Chondrocyte (in vitro differentiated cells): ENCODE measurements around the gene FASTK. TPM values are rescaled to one million over a fixed set of nuclear protein-coding genes. Genes with fewer than 3 reads are reported as not detected.
A peak's percentile ranks its signal among the peaks of the same experiment; 100 is the strongest.
"Not testable (repeated sequence)": the region's sequence is repeated elsewhere in the genome, so short reads cannot be mapped to it uniquely, and the experiment has no call there.

Experiments
- DNase-seq: peaks from one replicate; pipeline ENCODE4 v3.0.0; 2021; ENCODE audit warnings: mixed read lengths, low spot score
- H3K27ac Mint-ChIP-seq: one replicate; pipeline ENCODE4 v1.8.0; 2021; ENCODE audit warnings: mild to moderate bottlenecking, moderate library complexity, mixed read lengths; ENCODE audit not compliant: unreplicated experiment
- H3K27me3 Mint-ChIP-seq: 2 replicates; pipeline ENCODE4 v1.8.0; 2021; ENCODE audit warnings: low read depth, mixed read lengths
- H3K36me3 Mint-ChIP-seq: 2 replicates; pipeline ENCODE4 v1.8.0; 2021; ENCODE audit warnings: low read depth, mixed read lengths
- H3K4me1 Mint-ChIP-seq: 2 replicates; pipeline ENCODE4 v1.8.0; 2021; ENCODE audit warnings: low read depth, mild to moderate bottlenecking, mixed read lengths
- H3K4me3 Mint-ChIP-seq: one replicate; pipeline ENCODE4 v1.8.0; 2021; ENCODE audit warnings: mild to moderate bottlenecking, moderate library complexity, mixed read lengths; ENCODE audit not compliant: unreplicated experiment
- H3K9me3 Mint-ChIP-seq: 2 replicates; pipeline ENCODE4 v1.8.0; 2021; ENCODE audit warnings: low read depth, mixed read lengths
- total RNA-seq: library from RNA; stranded (reverse); gene quantifications from 3 replicates; pipeline ENCODE4 v1.2.1, GENCODE V29; 2021
- TF ChIP-seq, protein P1 (sequence below): fragments of 200-600 bp; sonication (generic); IDR thresholded peaks from 2 replicates; pipeline ENCODE4 v1.5.0; 2021; ENCODE audit warnings: antibody characterized with exemption, mild to moderate bottlenecking, moderate library complexity

Gene FASTK
- total RNA-seq, 1 donor from 2014 or later = 83.8 TPM

GRCh38 chr7:151031011-151031410 is 49.6 kb downstream of the FASTK start:
- Mint-ChIP-seq H3K27ac (no peak overlapping the region), H3K36me3 (peaks cover 5% of the 10 kb centered on the region), H3K27me3 (no peaks in the 10 kb centered on the region), H3K4me3 (no peak overlapping the region), H3K4me1 (peaks cover 21% of the 10 kb centered on the region), H3K9me3 (no peaks in the 10 kb centered on the region)
- DNase-seq = no peak
- TF ChIP-seq, protein P1, sequence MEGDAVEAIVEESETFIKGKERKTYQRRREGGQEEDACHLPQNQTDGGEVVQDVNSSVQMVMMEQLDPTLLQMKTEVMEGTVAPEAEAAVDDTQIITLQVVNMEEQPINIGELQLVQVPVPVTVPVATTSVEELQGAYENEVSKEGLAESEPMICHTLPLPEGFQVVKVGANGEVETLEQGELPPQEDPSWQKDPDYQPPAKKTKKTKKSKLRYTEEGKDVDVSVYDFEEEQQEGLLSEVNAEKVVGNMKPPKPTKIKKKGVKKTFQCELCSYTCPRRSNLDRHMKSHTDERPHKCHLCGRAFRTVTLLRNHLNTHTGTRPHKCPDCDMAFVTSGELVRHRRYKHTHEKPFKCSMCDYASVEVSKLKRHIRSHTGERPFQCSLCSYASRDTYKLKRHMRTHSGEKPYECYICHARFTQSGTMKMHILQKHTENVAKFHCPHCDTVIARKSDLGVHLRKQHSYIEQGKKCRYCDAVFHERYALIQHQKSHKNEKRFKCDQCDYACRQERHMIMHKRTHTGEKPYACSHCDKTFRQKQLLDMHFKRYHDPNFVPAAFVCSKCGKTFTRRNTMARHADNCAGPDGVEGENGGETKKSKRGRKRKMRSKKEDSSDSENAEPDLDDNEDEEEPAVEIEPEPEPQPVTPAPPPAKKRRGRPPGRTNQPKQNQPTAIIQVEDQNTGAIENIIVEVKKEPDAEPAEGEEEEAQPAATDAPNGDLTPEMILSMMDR = no peak

GRCh38 chr7:151028948-151029501 is 51.6 kb downstream of the FASTK start:
- Mint-ChIP-seq H3K36me3 (peaks cover 2% of the 10 kb centered on the region), H3K4me1 (peaks cover 21% of the 10 kb centered on the region), H3K27ac (peak overlapping the region; percentile 94), H3K4me3 (peak overlapping the region; percentile 95), H3K9me3 (no peaks in the 10 kb centered on the region), H3K27me3 (no peaks in the 10 kb centered on the region)
- TF ChIP-seq, protein P1 = peak; percentile 40
- no peak for DNase-seq

GRCh38 chr7:151028131-151028947 is 52.3 kb downstream of the FASTK start, which contains the start of gene ABCB8:
Gene ABCB8 (plus strand): TSS chr7:151028450. CDS start chr7:151028516, 66 bp downstream.
- Mint-ChIP-seq H3K9me3 (no peaks in the 10 kb centered on the region), H3K36me3 (peaks cover 2% of the 10 kb centered on the region), H3K27me3 (no peaks in the 10 kb centered on the region), H3K27ac (peak within 1 kb of the TSS; percentile 94), H3K4me3 (peak within 1 kb of the TSS; percentile 95), H3K4me1 (peaks cover 21% of the 10 kb centered on the region)
- DNase-seq = no peak
- TF ChIP-seq, protein P1 = peak; percentile 76

- Mint-ChIP-seq H3K4me3 (peak overlapping the region; percentile 95), H3K4me1 (peaks cover 21% of the 10 kb centered on the region), H3K27ac (peak overlapping the region; percentile 70)
- not testable (repeated sequence) for H3K36me3 Mint-ChIP-seq, H3K27me3 Mint-ChIP-seq, H3K9me3 Mint-ChIP-seq, DNase-seq
Observed at GRCh38 chr7:151027728-151028130, 52.9 kb downstream of the FASTK start.

DNA sequence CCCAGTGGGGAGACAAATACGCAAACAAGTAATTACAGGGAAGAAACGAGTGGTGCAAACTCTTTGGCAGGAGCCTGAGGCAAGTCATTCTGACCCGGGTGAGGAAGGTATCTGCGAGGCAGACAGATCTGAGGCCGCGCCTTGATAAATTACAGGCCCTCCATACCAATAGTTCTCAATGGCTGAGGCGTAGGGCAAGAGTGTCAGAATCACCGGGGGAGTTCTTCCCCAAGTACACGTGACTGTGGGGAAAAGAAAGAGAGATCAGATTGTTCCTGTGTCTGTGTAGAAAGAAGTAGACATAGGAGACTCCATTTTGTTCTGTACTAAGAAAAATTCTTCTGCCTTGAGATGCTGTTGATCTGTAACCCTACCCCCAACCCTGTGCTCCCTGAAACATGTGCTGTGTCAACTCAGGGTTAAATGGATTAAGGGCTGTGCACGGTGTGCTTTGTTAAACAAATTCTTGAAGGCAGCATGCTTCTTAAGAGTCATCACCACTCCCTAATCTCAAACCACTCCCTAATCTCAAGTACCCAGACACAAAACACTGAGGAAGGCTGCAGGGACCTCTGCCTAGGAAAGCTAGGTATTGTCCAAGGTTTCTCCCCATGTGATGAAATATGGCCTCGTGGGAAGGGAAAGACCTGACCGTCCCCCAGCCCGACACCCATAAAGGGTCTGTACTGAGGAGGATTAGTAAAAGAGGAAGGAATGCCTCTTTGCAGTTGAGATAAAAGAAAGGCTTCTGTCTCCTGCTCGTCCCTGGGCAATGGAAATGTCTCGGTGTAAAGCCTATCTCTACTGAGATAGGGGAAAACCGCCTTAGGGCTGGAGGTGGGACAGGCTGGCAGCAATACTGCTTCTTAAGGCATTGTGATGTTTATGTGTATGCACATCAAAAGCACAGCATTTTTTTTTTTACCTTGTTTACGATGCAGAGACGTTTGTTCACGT is 53.6 kb downstream of the FASTK start:
- H3K27me3 Mint-ChIP-seq, DNase-seq, H3K36me3 Mint-ChIP-seq, H3K9me3 Mint-ChIP-seq: not testable (repeated sequence)
- H3K27ac Mint-ChIP-seq = peak overlapping the region; percentile 70
- H3K4me3 Mint-ChIP-seq = peak overlapping the region; percentile 95
- H3K4me1 Mint-ChIP-seq = peaks cover 21% of the 10 kb centered on the region

Other genes with a start within 250 kb of the FASTK start
- not detected in 3 replicates for gene AOC1, start 228.3 kb downstream of the FASTK start, total RNA-seq
- 0.19 to 0.33 TPM (median 0.30 TPM) in 3 replicates for gene KCNH2, start 102.5 kb downstream of the FASTK start, total RNA-seq
- not detected in 3 replicates for gene NOS3, start 89.8 kb downstream of the FASTK start, total RNA-seq
- 1.5 to 1.6 TPM in 2 of 3 replicates, not detected in the other for gene ATG9B, start 56.3 kb downstream of the FASTK start, total RNA-seq
- 30.2 to 45.7 TPM (median 32.1 TPM) in 3 replicates for gene ABCB8, start 52.4 kb downstream of the FASTK start, total RNA-seq
- gene ASIC3, start 32.3 kb downstream of the FASTK start, total RNA-seq = 2.2 to 4.9 TPM (median 2.4 TPM) in 3 replicates
- 23.9 to 25.4 TPM (median 24.0 TPM) in 3 replicates for gene CDK5, start 22.9 kb downstream of the FASTK start, total RNA-seq
- 340 to 379 TPM (median 371 TPM) in 3 replicates for gene SLC4A2, start 21.2 kb downstream of the FASTK start, total RNA-seq
- gene TMUB1, start 2.7 kb upstream of the FASTK start, total RNA-seq = 31.2 to 43.2 TPM (median 33.2 TPM) in 3 replicates
- gene AGAP3, start 5.7 kb upstream of the FASTK start, total RNA-seq = 77.8 to 116 TPM (median 91.4 TPM) in 3 replicates
- gene GBX1, start 86.9 kb upstream of the FASTK start, total RNA-seq = not detected in 3 replicates
- not detected in 3 replicates for gene ASB10, start 106.4 kb upstream of the FASTK start, total RNA-seq
- not detected in 3 replicates for gene H2BK1, start 129.7 kb upstream of the FASTK start, total RNA-seq
- gene ABCF2, start 146.4 kb upstream of the FASTK start, total RNA-seq = 35.8 to 42.2 TPM (median 37.7 TPM) in 3 replicates
- 98.3 to 135 TPM (median 101 TPM) in 3 replicates for gene CHPF2, start 151.7 kb upstream of the FASTK start, total RNA-seq
- 105 to 125 TPM (median 120 TPM) in 3 replicates for gene SMARCD3, start 167.9 kb upstream of the FASTK start, total RNA-seq